ENCODE results near the gene FLT4. TPM values are rescaled to one million over a fixed set of nuclear protein-coding genes. Genes with fewer than 3 reads are reported as not detected.

The FLT4 gene
- total RNA-seq, 2 experiments from 2014 or later = not detected

GRCh38 chr5:180640861-180641565, 8.4 kb downstream of the FLT4 start:
- ChIA-PET POLR2A (no interaction called here), CTCF (ENCODE audit: unreplicated experiment) (interaction anchor here (0.6 kb wide), 1 partner anchor 526 kb away, joined by 3 read pairs; no protein-coding TSS in a partner anchor)
- intact Hi-C loops (cut with micrococcal nuclease; ENCODE audit: unreplicated experiment) = no loop called here
- TF ChIP-seq EZH2phosphoT487 (IDR thresholded peaks at IDR 0.05; ENCODE audit: borderline replicate concordance, low read depth, low read length) (no peak), CTCF (conservative IDR thresholded peaks at IDR 0.05; ENCODE audit: low read length) (no peak)
- no TSS peak for BruUV-seq (replicated peaks)
- Histone ChIP-seq H3K9me3 (ENCODE audit: low read length) (no peaks in the 10 kb centered on the region), H3K4me2 (ENCODE audit: low read length) (no peak overlapping the region), H3K4me3 (ENCODE audit: low read depth, low read length, poor library complexity, severe bottlenecking) (no peak overlapping the region), H3K4me1 (ENCODE audit: insufficient read depth, low read length, poor library complexity, severe bottlenecking) (no peaks in the 10 kb centered on the region), H3K9me2 (ENCODE audit: insufficient read depth, low read length) (no peaks in the 10 kb centered on the region), H3K36me3 (ENCODE audit: insufficient read depth, low read length) (no peaks in the 10 kb centered on the region), H3K79me2 (ENCODE audit: insufficient read depth, low read depth, low read length) (no peaks in the 10 kb centered on the region), H4K20me1 (ENCODE audit: insufficient read depth, low read length) (no peaks in the 10 kb centered on the region), H2AFZ (ENCODE audit: low read length) (no peak overlapping the region), H3K27ac (ENCODE audit: low read depth, low read length, poor library complexity, severe bottlenecking) (no peak overlapping the region)
- DNase-seq (ENCODE audit: low spot score) = no peak

DNA sequence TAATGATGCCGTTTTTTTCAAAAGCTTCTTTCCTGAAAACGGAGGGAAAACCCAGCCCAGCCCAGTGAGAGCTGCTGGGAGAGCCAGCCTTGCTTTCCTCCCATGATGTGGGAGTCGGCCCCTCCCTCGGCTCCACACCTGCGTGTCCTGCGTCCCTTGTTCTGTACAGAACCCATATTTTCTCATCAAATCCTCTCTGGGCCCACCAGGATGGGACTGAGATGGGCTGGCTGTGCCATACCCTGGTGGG, 8.9 kb downstream of the FLT4 start:
- intact Hi-C loops (cut with micrococcal nuclease; ENCODE audit: unreplicated experiment) = no loop called here
- Histone ChIP-seq H3K4me2 (ENCODE audit: low read length) (no peak overlapping the region), H2AFZ (ENCODE audit: low read length) (no peak overlapping the region), H3K4me3 (ENCODE audit: low read depth, low read length, poor library complexity, severe bottlenecking) (no peak overlapping the region), H4K20me1 (ENCODE audit: insufficient read depth, low read length) (no peaks in the 10 kb centered on the region), H3K79me2 (ENCODE audit: insufficient read depth, low read depth, low read length) (no peaks in the 10 kb centered on the region), H3K27ac (ENCODE audit: low read depth, low read length, poor library complexity, severe bottlenecking) (no peak overlapping the region), H3K36me3 (ENCODE audit: insufficient read depth, low read length) (no peaks in the 10 kb centered on the region), H3K9me2 (ENCODE audit: insufficient read depth, low read length) (no peaks in the 10 kb centered on the region), H3K9me3 (ENCODE audit: low read length) (no peaks in the 10 kb centered on the region), H3K4me1 (ENCODE audit: insufficient read depth, low read length, poor library complexity, severe bottlenecking) (no peaks in the 10 kb centered on the region)
- POLR2A ChIA-PET = no interaction called here
- BruUV-seq (replicated peaks) = no TSS peak
- CTCF ChIA-PET (ENCODE audit: unreplicated experiment) = no interaction called here
- TF ChIP-seq CTCF (conservative IDR thresholded peaks at IDR 0.05; ENCODE audit: low read length) (no peak), EZH2phosphoT487 (IDR thresholded peaks at IDR 0.05; ENCODE audit: borderline replicate concordance, low read depth, low read length) (no peak)
- no peak for DNase-seq (ENCODE audit: low spot score)

DNA sequence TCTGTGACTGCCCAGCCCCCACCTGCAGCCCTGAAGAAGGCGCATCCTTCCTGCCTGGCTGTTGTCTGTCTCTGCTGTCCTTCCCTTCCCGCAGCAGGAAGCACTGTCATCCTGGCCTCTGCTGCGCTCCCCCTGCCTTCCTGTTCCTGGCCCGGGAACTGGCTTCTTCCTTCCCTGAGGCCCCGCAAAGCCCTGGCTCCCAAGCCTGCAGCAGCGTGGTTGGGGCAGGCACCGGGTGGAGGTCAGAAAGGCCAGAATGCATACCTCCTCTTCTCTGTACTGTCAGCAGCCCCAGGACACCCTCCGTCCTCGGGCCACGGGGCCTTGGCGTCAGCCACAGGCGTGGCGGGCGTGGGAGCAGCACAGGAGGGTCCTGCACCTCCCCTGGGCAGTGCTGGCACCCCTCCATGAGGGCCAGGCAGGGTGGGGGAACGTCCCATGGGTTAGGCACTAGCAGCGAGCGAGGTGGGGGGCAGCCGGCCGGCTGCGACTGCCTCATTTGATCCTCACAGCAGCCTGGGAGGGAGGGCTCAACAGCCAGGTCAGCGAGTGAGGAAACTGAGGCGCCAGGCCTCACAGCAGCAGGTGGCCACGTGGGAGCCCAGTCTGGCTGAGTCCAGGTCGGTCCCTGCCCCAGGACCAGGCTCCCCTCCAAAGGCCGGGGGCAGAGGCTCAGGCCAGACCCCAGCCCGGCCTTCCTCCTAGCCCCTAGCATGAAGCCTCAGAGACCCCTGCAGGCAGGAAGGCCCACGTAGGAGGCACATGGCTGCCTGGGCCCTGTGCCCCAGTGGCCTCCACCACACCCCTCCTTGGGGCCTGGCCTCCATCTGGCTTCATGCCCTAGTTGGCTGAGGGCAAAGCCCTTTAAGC, 9.4 kb downstream of the FLT4 start:
- H3K4me3 ChIP-seq (ENCODE audit: low read depth, low read length, poor library complexity, severe bottlenecking) = no peak overlapping the region
- no peaks in the 10 kb centered on the region for H3K9me2 ChIP-seq (ENCODE audit: insufficient read depth, low read length)
- ChIA-PET POLR2A (no interaction called here), CTCF (ENCODE audit: unreplicated experiment) (no interaction called here)
- H3K9me3 ChIP-seq (ENCODE audit: low read length) = no peaks in the 10 kb centered on the region
- intact Hi-C loops (cut with micrococcal nuclease; ENCODE audit: unreplicated experiment) = no loop called here
- no peak overlapping the region for H2AFZ ChIP-seq (ENCODE audit: low read length)
- no peaks in the 10 kb centered on the region for H4K20me1 ChIP-seq (ENCODE audit: insufficient read depth, low read length)
- H3K79me2 ChIP-seq (ENCODE audit: insufficient read depth, low read depth, low read length) = no peaks in the 10 kb centered on the region
- no peak overlapping the region for H3K27ac ChIP-seq (ENCODE audit: low read depth, low read length, poor library complexity, severe bottlenecking)
- TF ChIP-seq EZH2phosphoT487 (IDR thresholded peaks at IDR 0.05; ENCODE audit: borderline replicate concordance, low read depth, low read length) (no peak), CTCF (conservative IDR thresholded peaks at IDR 0.05; ENCODE audit: low read length) (no peak)
- no peaks in the 10 kb centered on the region for H3K4me1 ChIP-seq (ENCODE audit: insufficient read depth, low read length, poor library complexity, severe bottlenecking)
- no peaks in the 10 kb centered on the region for H3K36me3 ChIP-seq (ENCODE audit: insufficient read depth, low read length)
- DNase-seq (ENCODE audit: low spot score) = no peak
- no TSS peak for BruUV-seq (replicated peaks)
- H3K4me2 ChIP-seq (ENCODE audit: low read length) = no peak overlapping the region
